Peyer's patch (tissue), 4 donors: ENCODE measurements around the gene RALGDS. TPM values are rescaled to one million over a fixed set of nuclear protein-coding genes. Genes with fewer than 3 reads are reported as not detected.

Source experiments
- DNase-seq, 3 donors: peaks; one replicate each; pipeline ENCODE4 v3.0.0-alpha.2; 2017 to 2019
- H3K27ac ChIP-seq, 4 donors: fragments of 200-600 bp; sonication (generic); one replicate each; pipeline ENCODE4 v1.5.1; 2016 to 2019
- H3K27me3 ChIP-seq, 2 donors: fragments of 200-600 bp; sonication (generic); one replicate each; pipeline ENCODE4 v1.5.1; 2019
- H3K36me3 ChIP-seq, 3 donors: fragments of 200-600 bp; sonication (generic); one replicate each; pipeline ENCODE4 v1.5.1; 2016 to 2019
- H3K4me1 ChIP-seq, 4 donors: fragments of 200-600 bp; sonication (generic); one replicate each; pipeline ENCODE4 v1.5.1; 2016 to 2019
- H3K4me3 ChIP-seq, 4 donors: fragments of 200-600 bp; sonication (generic); 1 replicate in 3 of 4; 2 replicates in 1 of 4; pipeline ENCODE4 v1.5.1; 2016 to 2019; ENCODE audit warnings: mild to moderate bottlenecking in 1 of 4
- H3K9me3 ChIP-seq, 4 donors: fragments of 200-600 bp; sonication (generic); one replicate each; pipeline ENCODE4 v1.5.1; 2016 to 2019; ENCODE audit warnings: mild to moderate bottlenecking in 1 of 4
- POLR2A ChIP-seq, 2 donors: fragments of 450-650 bp; IDR thresholded peaks; one replicate each; pipeline ENCODE4 v1.5.1; 2017; ENCODE audit warnings: antibody characterized with exemption in 2 of 2, mild to moderate bottlenecking in 2 of 2, moderate library complexity in 2 of 2
- total RNA-seq, 4 donors: library from RNA; depleted of rRNA; stranded (reverse); fragments of >200 nt; gene quantifications; one replicate each; pipeline ENCODE4 v1.1.0, GENCODE V29; 2016
- TF ChIP-seq, protein P1 (sequence below), 6 experiments: fragments of 450-650 bp in 4 of 6; fragments of 200-600 bp in 2 of 6; sonication (generic) in 1 of 6; IDR thresholded peaks; one replicate each; pipeline ENCODE4 v1.5.1; 2017 to 2019; ENCODE audit warnings: antibody characterized with exemption in 6 of 6, mild to moderate bottlenecking in 3 of 6, moderate library complexity in 1 of 6

RALGDS gene
- total RNA-seq, 4 donors from 2014 or later: 53.1 to 237 (median 139) TPM

DNA sequence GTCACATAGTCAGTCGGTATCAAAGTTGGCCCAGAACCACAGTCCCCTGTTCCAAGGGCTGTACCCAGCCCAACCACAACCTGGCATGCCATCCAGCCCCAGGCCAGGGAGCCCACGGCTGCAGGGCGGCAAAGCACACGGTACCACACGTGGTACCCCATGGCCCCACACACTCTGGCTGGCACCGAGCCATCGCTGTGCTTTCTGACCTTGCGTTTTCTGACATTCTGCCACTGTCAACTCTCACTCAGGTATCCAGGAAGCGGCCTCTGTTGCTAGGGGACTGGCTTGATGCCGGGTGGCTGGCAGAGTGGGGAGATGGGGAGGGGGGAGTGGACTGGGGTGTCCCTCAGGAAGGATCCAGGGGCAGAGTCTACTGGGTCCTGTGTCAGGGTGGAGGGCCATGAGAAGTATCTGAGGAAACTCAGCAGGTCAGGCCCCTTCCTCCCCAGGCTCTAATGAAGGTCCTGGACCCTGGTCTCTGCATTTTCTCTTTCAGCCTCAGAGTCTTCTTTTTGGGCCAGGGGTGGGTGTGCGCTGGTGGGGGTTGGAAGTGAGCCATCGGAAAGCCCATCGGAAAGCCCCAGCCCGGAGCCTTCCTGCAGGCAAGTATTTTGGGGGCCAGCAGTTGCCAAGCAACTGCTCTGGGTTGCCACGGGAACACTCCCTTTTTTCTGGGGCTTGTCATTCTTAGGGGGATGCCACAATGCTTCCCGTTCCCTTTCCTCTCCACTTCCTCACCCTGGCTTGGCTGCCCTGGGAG is 21.0 kb upstream of the RALGDS start:
- Histone ChIP-seq H3K9me3 (no peaks in the 10 kb centered on the region), H3K4me1 (peaks cover 27 to 92% (median 35%) of the 10 kb centered on the region in 4 donors), H3K27me3 (no peaks in the 10 kb centered on the region), H3K4me3 (no peak overlapping the region), H3K27ac (peak overlapping the region; percentile 44 to 98 (median 78)), H3K36me3 (no peaks in the 10 kb centered on the region)
- peak; percentile 74 to 86 (median 78) for DNase-seq
- TF ChIP-seq POLR2A (IDR thresholded peaks at IDR 0.05): no peak
- TF ChIP-seq, protein P1, sequence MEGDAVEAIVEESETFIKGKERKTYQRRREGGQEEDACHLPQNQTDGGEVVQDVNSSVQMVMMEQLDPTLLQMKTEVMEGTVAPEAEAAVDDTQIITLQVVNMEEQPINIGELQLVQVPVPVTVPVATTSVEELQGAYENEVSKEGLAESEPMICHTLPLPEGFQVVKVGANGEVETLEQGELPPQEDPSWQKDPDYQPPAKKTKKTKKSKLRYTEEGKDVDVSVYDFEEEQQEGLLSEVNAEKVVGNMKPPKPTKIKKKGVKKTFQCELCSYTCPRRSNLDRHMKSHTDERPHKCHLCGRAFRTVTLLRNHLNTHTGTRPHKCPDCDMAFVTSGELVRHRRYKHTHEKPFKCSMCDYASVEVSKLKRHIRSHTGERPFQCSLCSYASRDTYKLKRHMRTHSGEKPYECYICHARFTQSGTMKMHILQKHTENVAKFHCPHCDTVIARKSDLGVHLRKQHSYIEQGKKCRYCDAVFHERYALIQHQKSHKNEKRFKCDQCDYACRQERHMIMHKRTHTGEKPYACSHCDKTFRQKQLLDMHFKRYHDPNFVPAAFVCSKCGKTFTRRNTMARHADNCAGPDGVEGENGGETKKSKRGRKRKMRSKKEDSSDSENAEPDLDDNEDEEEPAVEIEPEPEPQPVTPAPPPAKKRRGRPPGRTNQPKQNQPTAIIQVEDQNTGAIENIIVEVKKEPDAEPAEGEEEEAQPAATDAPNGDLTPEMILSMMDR (IDR thresholded peaks at IDR 0.05): no peak

GRCh38 chr9:133140606-133141005 is 19.6 kb upstream of the RALGDS start:
- H3K4me1 ChIP-seq: peaks cover 24 to 96% (median 35%) of the 10 kb centered on the region in 4 donors
- no peaks in the 10 kb centered on the region for H3K36me3 ChIP-seq
- H3K27ac ChIP-seq: peak overlapping the region in 3 of 4 donors; percentile 62 to 98 (median 94)
- no peak for TF ChIP-seq POLR2A (IDR thresholded peaks at IDR 0.05)
- TF ChIP-seq, protein P1 (IDR thresholded peaks at IDR 0.05): no peak
- no peaks in the 10 kb centered on the region for H3K9me3 ChIP-seq
- no peaks in the 10 kb centered on the region for H3K27me3 ChIP-seq
- H3K4me3 ChIP-seq: peak overlapping the region in 2 of 4 donors; percentile 18 to 23
- DNase-seq: peak in 1 of 3 donors; percentile 61

DNA sequence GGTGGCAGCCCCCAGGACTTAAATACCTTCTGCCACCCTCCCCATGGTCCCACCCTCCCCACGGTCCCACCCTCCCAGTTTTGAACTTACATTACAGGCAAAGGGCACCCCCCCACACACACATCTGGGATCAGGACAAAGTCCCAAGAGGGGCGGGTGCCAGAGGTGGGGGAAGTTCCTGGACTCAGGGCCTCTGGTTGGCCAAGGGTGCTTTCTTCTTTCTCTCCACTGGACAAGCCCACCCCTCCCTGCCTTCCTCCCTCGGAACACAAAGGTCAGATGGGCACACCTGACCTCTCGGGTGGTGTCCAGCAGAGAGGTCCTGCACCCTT is 19.1 kb upstream of the RALGDS start:
- TF ChIP-seq, protein P1 (IDR thresholded peaks at IDR 0.05): peak in 1 of 6 experiments; percentile 9
- no peak for TF ChIP-seq POLR2A (IDR thresholded peaks at IDR 0.05)
- peak in 2 of 3 donors; percentile 80 to 87 for DNase-seq
- peak overlapping the region in 3 of 4 donors; percentile 62 to 98 (median 94) for H3K27ac ChIP-seq

DNA sequence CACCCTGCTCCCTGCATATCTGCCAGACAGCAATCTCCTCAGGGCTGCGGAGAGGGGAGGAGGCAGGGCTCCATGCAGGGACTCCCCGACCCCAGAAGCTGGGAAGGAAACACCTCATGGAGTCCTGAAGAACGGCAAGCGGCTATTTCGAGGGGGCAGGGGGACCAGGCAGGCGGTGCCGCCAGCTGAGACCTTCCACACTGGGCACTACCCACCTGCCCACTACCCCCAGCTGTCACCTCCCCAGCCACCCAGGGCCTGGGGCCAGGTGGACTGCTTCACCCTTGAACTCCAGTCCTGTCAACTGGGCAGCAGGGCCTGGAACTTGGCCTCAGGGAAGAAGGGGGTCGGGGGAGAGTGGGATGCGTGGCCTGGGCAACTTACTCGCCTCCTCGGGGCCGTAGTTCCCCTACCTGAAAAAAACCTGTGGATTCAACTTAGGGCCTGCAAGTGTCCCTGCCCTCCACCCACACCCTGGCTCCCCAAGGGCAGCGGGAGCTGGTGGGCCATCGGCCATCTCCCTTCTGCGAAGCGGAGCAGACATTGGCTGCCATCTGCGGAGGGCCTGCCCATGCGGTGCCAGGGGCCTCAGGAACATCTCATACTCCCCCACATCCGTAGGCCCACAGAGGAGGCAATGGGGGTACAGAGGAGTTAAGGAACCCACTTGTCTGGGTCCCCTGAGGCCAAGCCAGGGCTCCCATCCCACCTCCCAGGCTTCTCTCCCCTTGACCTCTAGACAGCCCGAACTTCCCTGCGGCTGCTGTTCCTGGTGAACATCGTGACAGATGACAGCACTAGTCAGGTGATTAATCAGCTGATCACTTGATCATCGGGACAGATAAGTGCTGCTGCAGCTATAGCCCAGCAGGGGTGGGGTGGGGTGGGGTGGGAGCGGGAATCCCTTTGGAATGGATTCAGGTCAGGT is 18.5 kb upstream of the RALGDS start:
- Histone ChIP-seq H3K4me3 (peak overlapping the region in 2 of 4 donors; percentile 13 to 23), H3K27me3 (no peaks in the 10 kb centered on the region), H3K9me3 (no peaks in the 10 kb centered on the region), H3K4me1 (peaks cover 30 to 96% (median 39%) of the 10 kb centered on the region in 4 donors), H3K27ac (peak overlapping the region in 3 of 4 donors; percentile 62 to 98 (median 94)), H3K36me3 (no peaks in the 10 kb centered on the region)
- DNase-seq: peak in 1 of 3 donors; percentile 57
- TF ChIP-seq POLR2A (IDR thresholded peaks at IDR 0.05): peak; percentile 30 to 32
- TF ChIP-seq, protein P1 (IDR thresholded peaks at IDR 0.05): no peak

More for the DNA sequence above, 19.1 kb upstream of the RALGDS start:
- no peaks in the 10 kb centered on the region for H3K27me3 ChIP-seq
- peaks cover 28 to 96% (median 39%) of the 10 kb centered on the region in 4 donors for H3K4me1 ChIP-seq
- no peaks in the 10 kb centered on the region for H3K36me3 ChIP-seq
- H3K4me3 ChIP-seq: peak overlapping the region in 2 of 4 donors; percentile 18 to 23
- H3K9me3 ChIP-seq: no peaks in the 10 kb centered on the region

DNA sequence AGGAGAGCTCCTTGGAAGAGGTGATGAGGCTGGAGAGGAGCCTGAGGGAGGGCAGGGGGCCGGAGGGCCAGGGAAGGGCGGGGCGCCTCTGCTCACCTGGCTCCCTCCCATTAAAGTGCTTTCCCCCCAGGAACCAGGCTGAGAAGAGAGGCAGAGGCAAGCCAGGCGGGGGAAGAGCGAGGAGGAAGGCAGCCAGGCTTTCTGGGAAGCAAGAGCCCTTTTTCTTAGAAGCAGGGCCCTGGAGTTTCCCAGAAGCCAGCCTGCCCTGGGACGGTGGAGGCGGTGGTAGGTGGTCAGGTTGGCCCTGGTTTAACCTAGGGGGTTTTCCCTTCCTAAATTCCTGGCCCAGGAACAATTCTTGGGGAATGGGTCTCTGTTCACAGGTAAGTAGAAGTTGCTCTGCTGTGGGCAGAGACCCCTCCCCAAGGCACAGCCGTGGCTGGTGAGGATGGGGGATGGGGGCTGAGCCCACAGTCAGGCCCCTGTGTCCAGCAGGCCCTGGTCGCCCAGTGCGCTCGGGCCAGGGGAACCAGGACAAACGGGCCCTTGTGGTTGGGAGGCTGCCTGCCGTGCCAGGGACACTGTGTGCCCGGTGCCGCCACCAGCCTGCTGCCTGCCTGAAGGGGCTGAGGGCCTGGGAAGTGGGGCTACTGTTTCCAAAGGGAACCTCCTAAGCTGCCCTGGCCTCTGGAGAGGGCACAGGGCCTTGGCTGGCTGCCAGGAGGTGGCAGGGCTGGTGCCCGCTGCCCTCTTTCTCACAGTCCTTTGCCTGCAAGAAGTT is 16.6 kb upstream of the RALGDS start:
- Histone ChIP-seq H3K4me1 (peaks cover 37 to 99% (median 46%) of the 10 kb centered on the region in 4 donors), H3K4me3 (no peak overlapping the region), H3K9me3 (no peaks in the 10 kb centered on the region), H3K36me3 (no peaks in the 10 kb centered on the region), H3K27ac (peak overlapping the region; percentile 91 to 98 (median 94)), H3K27me3 (no peaks in the 10 kb centered on the region)
- TF ChIP-seq POLR2A (IDR thresholded peaks at IDR 0.05): no peak
- TF ChIP-seq, protein P1 (IDR thresholded peaks at IDR 0.05): no peak
- DNase-seq: peak in 1 of 3 donors; percentile 52
